ENCODE data around the gene FASN.

DNA sequence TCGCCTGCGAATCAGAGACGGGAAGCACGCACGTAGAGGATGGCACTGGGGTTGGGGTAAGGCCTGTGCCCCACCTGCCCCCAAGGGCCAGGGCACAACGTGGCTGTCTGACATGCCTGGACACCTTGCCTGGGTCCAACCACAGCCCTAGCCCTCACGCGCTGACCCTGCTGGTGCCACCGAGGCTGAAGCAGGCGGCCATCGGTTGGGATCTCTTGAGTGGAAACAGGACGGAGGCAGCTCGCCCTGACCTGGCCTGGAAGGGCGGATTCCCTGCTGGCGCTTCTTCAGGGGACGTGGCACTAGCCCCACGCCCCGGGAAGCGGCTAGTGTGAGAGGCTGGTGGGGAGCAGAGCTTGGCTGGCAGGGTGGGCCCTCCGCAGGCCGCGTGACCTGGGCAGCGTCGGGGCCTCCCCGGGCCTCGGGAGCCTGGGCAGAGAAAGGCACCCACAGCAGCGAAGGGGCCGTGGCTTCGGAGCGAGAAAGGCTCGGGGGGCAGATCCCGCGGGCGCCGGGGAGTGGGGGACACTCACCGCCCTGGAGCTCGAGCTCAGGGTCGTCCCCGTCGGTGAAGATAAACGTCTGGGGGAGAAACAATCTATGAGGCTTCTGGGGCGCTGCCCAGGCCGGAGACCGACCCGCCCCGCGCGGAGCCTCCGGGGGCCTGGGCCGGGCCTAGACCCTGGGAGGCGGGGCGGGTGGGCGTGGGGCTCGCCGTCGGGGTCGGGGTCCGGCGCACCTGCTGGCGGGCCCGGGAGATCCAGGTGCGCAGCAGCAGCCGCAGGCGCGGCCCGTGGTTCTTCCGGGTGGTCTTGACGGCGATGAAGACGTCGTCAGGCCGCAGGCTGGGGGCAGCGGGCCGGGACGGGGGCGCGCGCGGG, 47.0 kb downstream of the FASN start:
- TF ChIP-seq MAZ (IDR thresholded peaks at IDR 0.05; ENCODE audit: borderline replicate concordance, low read depth, low read length), result no peak
- TF ChIP-seq MAZ (CRISPR knock-in tag; IDR thresholded peaks at IDR 0.05; ENCODE audit: low read depth), result peak; percentile 46; the same call in 1 of the 2 replicates
- TF ChIP-seq ZNF253 (CRISPR knock-in tag; IDR thresholded peaks at IDR 0.05; ENCODE audit: borderline replicate concordance), result peak; percentile 53; the same call in 1 of the 2 replicates
- no peak for TF ChIP-seq RFX5 (IDR thresholded peaks at IDR 0.05; ENCODE audit: low read depth, low read length)
- no peak for TF ChIP-seq CREB1 (IDR thresholded peaks at IDR 0.05)
- no peak for TF ChIP-seq CREB1 (CRISPR knock-in tag; IDR thresholded peaks at IDR 0.05)
- TF ChIP-seq ZNF296 (CRISPR knock-in tag; conservative IDR thresholded peaks at IDR 0.05), result no peak
- TF ChIP-seq ZNF749 (CRISPR knock-in tag; IDR thresholded peaks at IDR 0.05; ENCODE audit: borderline replicate concordance), result 0 out of 2 replicates have a peak, but pooled peaks have one; percentile 47

All from HepG2 (cell line).